ENCODE measurements around the gene HOXB2.

HOXB2 gene

GRCh38 chr17:48504953-48505352, 40.0 kb downstream of the HOXB2 start:
- DNase-seq (ENCODE audit: low spot score) (no peak), ATAC-seq (ENCODE audit: low read depth) (no peak)
- Histone ChIP-seq H3K27me3 (ENCODE audit: insufficient read depth, poor library complexity, severe bottlenecking) (no peaks in the 10 kb centered on the region), H3K4me1 (ENCODE audit: insufficient read depth, poor library complexity, severe bottlenecking) (peaks cover 11% of the 10 kb centered on the region), H3K36me3 (ENCODE audit: low read depth) (no peaks in the 10 kb centered on the region), H3K9me3 (ENCODE audit: severe bottlenecking) (no peaks in the 10 kb centered on the region), H3K4me3 (ENCODE audit: severe bottlenecking) (no peak overlapping the region), H3K27ac (ENCODE audit: poor library complexity, severe bottlenecking) (no peak overlapping the region)
- TF ChIP-seq CTCF (IDR thresholded peaks at IDR 0.05; ENCODE audit: poor library complexity, severe bottlenecking): no peak

- H3K9me3 ChIP-seq (ENCODE audit: severe bottlenecking): no peaks in the 10 kb centered on the region
- H3K27ac ChIP-seq (ENCODE audit: poor library complexity, severe bottlenecking): no peak overlapping the region
- peaks cover 11% of the 10 kb centered on the region for H3K4me1 ChIP-seq (ENCODE audit: insufficient read depth, poor library complexity, severe bottlenecking)
- H3K27me3 ChIP-seq (ENCODE audit: insufficient read depth, poor library complexity, severe bottlenecking): no peaks in the 10 kb centered on the region
- no peak for ATAC-seq (ENCODE audit: low read depth)
- no peaks in the 10 kb centered on the region for H3K36me3 ChIP-seq (ENCODE audit: low read depth)
- TF ChIP-seq CTCF (IDR thresholded peaks at IDR 0.05; ENCODE audit: poor library complexity, severe bottlenecking): no peak
- no peak overlapping the region for H3K4me3 ChIP-seq (ENCODE audit: severe bottlenecking)
- no peak for DNase-seq (ENCODE audit: low spot score)
These were observed 41.2 kb downstream of the HOXB2 start for GRCh38 chr17:48503747-48504146.

DNA sequence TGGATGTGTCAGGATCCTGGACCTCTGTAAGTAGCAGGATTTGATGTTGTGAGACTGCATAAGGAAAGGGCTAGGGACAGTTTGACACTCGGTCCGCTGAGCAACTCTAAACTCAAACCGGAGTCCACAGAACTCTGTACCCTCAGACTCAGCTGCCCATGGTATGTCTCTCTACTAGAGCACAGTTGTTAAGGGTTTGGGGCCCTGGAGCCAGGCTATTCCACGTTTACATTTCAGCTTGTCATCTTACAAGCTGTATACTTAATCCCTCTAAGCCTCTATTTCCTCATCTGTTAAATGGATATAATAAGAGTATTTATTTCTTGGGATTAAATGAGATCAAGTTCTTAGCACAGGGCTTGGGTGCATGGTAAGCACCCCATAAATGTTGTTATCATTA, 42.0 kb downstream of the HOXB2 start:
- H3K27ac ChIP-seq (ENCODE audit: poor library complexity, severe bottlenecking): no peak overlapping the region
- H3K9me3 ChIP-seq (ENCODE audit: severe bottlenecking): no peaks in the 10 kb centered on the region
- TF ChIP-seq CTCF (IDR thresholded peaks at IDR 0.05; ENCODE audit: poor library complexity, severe bottlenecking): no peak
- peaks cover 14% of the 10 kb centered on the region for H3K4me1 ChIP-seq (ENCODE audit: insufficient read depth, poor library complexity, severe bottlenecking)
- H3K4me3 ChIP-seq (ENCODE audit: severe bottlenecking): no peak overlapping the region
- no peaks in the 10 kb centered on the region for H3K36me3 ChIP-seq (ENCODE audit: low read depth)
- DNase-seq (ENCODE audit: low spot score) (no peak), ATAC-seq (ENCODE audit: low read depth) (no peak)
- H3K27me3 ChIP-seq (ENCODE audit: insufficient read depth, poor library complexity, severe bottlenecking): no peaks in the 10 kb centered on the region

GRCh38 chr17:48502312-48502711, 42.6 kb downstream of the HOXB2 start:
- no peak for TF ChIP-seq CTCF (IDR thresholded peaks at IDR 0.05; ENCODE audit: poor library complexity, severe bottlenecking)
- no peaks in the 10 kb centered on the region for H3K9me3 ChIP-seq (ENCODE audit: severe bottlenecking)
- no peak overlapping the region for H3K27ac ChIP-seq (ENCODE audit: poor library complexity, severe bottlenecking)
- H3K36me3 ChIP-seq (ENCODE audit: low read depth): no peaks in the 10 kb centered on the region
- no peak overlapping the region for H3K4me3 ChIP-seq (ENCODE audit: severe bottlenecking)
- no peaks in the 10 kb centered on the region for H3K27me3 ChIP-seq (ENCODE audit: insufficient read depth, poor library complexity, severe bottlenecking)
- ATAC-seq (ENCODE audit: low read depth) (no peak), DNase-seq (ENCODE audit: low spot score) (no peak)
- peaks cover 14% of the 10 kb centered on the region for H3K4me1 ChIP-seq (ENCODE audit: insufficient read depth, poor library complexity, severe bottlenecking)

DNA sequence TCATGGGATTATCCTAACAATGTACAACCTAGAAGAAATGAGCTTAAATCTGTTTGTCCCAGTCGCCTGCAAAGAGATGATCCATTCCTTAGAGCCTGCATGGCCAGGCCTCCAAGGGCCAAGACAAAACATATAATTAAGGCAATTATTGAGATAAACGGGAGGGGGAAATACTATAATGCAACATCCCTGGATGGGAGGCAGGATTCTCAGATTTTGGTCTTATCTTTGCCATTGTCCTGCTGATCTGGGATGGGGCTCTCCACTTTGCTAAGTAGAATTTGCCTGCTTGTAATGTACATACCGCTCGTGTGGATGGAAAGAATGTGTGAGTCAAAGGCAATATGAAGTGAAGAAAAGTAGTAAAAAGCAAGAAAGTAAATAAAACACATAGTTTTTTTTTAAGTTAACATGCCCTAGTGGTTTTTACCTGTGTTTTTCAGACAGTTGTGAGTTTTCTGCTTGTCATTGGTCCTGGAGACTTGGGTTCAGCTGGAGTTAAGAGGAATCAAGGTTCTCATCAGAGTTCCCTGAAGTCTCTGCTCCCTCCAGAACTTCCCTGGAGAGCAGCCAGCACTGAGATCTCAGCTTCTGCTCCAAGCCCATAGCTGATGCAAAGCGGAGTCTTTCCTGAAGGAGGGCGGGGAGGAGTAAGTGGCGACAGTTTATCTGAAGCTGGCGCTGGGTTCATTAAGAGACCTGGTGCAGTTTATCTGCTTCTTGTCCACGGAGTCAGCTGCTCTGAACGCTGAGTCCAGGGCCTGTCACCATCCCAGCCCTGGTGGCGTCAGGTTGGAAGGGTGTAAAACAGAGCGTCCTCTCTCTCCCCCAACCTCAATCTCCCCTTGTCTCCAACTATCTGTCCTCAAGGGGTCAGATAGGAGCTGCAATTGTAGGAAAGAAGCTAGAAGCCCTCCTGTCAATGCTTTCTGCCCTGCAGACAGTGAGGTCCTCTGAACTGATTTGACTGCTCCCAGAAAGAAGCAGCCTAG, 44.2 kb downstream of the HOXB2 start:
- no peaks in the 10 kb centered on the region for H3K9me3 ChIP-seq (ENCODE audit: severe bottlenecking)
- ATAC-seq (ENCODE audit: low read depth) (no peak), DNase-seq (ENCODE audit: low spot score) (no peak)
- H3K27ac ChIP-seq (ENCODE audit: poor library complexity, severe bottlenecking): no peak overlapping the region
- no peak overlapping the region for H3K4me3 ChIP-seq (ENCODE audit: severe bottlenecking)
- H3K36me3 ChIP-seq (ENCODE audit: low read depth): no peaks in the 10 kb centered on the region
- no peaks in the 10 kb centered on the region for H3K27me3 ChIP-seq (ENCODE audit: insufficient read depth, poor library complexity, severe bottlenecking)
- peaks cover 13% of the 10 kb centered on the region for H3K4me1 ChIP-seq (ENCODE audit: insufficient read depth, poor library complexity, severe bottlenecking)
- TF ChIP-seq CTCF (IDR thresholded peaks at IDR 0.05; ENCODE audit: poor library complexity, severe bottlenecking): no peak
